ENCODE data around the gene DPYD. TPM values are rescaled to one million over a fixed set of nuclear protein-coding genes. Genes with fewer than 3 reads are reported as not detected.

DPYD gene
- total and polyA plus RNA-seq, 7 donors, result 6.0 to 56.1 (median 40.2) TPM

- Histone ChIP-seq H3K4me1 (peaks cover 0 to 17% (median 15%) of the 10 kb centered on the region in 4 donors), H3K27ac (no peak overlapping the region), H3K4me3 (no peak overlapping the region), H3K36me3 (no peaks in the 10 kb centered on the region), H3K9me3 (no peaks in the 10 kb centered on the region), H3K27me3 (no peaks in the 10 kb centered on the region)
- DNase-seq, result no peak
- intact Hi-C loops (cut with DNase I), result no loop called here
- WGBS, 2 donors, result 78 to 79% methylated on average over 1 of the region's 1 CpG
- TF ChIP-seq POLR2AphosphoS5 (IDR thresholded peaks at IDR 0.05) (no peak), CTCF (IDR thresholded peaks at IDR 0.05) (no peak), POLR2A (IDR thresholded peaks at IDR 0.05) (no peak), EP300 (IDR thresholded peaks at IDR 0.05) (no peak)
These were observed 162.2 kb downstream of the DPYD start for GRCh38 chr1:97758541-97759057.

DNA sequence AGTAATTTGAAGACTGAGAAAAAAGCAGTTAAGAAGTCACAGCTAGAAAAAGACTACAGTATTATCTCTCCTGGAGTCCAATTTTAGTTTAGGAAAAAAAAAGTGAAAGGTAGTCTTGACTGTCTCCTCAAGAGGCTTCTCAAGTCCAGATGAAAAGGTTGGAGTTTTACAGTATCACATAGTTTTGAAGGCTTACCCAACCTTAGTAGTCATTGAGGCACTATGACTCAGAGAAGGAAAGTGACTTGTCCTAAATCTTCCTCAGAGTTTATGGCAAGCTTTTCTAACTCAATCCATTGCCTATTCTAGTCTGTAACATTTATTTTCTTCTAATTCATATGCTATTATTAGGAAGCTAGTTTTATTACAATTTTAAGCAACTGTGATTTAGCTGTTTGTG is 174.9 kb downstream of the DPYD start:
- intact Hi-C loops (cut with DNase I), result no loop called here
- no peaks in the 10 kb centered on the region for H3K27me3 ChIP-seq
- no peak for TF ChIP-seq POLR2A (IDR thresholded peaks at IDR 0.05)
- TF ChIP-seq POLR2AphosphoS5 (IDR thresholded peaks at IDR 0.05), result no peak
- no peak for TF ChIP-seq EP300 (IDR thresholded peaks at IDR 0.05)
- no peak for TF ChIP-seq CTCF (IDR thresholded peaks at IDR 0.05)
- no peaks in the 10 kb centered on the region for H3K9me3 ChIP-seq
- no peaks in the 10 kb centered on the region for H3K4me1 ChIP-seq
- no peak overlapping the region for H3K27ac ChIP-seq
- H3K36me3 ChIP-seq, result no peaks in the 10 kb centered on the region
- DNase-seq, result no peak
- H3K4me3 ChIP-seq, result no peak overlapping the region

DNA sequence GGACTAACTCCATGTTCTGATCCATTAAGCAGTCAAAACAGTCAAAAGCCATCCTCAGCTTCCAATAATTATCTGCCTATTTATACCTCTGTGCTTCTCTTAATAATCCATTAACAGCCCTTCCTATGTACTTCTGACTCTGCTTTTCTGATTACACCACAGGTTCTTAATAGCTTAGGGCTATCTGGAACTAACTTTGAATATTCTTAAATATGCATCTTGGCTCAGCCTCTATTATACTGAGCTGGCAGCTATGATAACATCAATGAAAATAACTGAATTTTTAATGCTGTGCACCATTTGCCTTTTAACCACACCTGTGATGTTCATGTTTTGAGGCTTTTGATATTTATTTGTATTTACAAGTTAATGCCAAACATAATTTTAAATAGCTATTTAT is 175.9 kb downstream of the DPYD start:
- intact Hi-C loops (cut with DNase I), result no loop called here
- H3K27me3 ChIP-seq, result no peaks in the 10 kb centered on the region
- no peak overlapping the region for H3K27ac ChIP-seq
- no peak for DNase-seq
- no peak overlapping the region for H3K4me3 ChIP-seq
- H3K9me3 ChIP-seq, result no peaks in the 10 kb centered on the region
- TF ChIP-seq EP300 (IDR thresholded peaks at IDR 0.05) (no peak), POLR2A (IDR thresholded peaks at IDR 0.05) (no peak), POLR2AphosphoS5 (IDR thresholded peaks at IDR 0.05) (no peak), CTCF (IDR thresholded peaks at IDR 0.05) (no peak)
- H3K36me3 ChIP-seq, result no peaks in the 10 kb centered on the region
- no peaks in the 10 kb centered on the region for H3K4me1 ChIP-seq

DNA sequence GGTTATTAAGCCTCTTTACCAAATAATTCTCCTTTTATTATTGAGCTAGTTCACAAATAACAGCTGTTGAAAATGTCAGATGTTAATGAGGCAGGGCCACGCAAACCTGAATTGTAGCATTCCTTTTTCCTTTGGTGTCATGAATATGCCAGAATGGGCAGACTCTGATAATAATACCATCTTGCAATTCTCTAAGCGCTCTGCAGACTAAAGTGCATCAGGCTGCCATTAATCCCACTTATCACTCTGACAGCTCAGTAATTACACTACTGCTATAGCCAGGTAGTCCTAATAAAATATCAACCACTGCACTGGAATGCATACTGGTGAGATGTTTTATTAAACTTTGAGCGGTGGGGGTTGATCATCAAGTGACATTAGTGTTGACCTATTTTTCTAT is 177.7 kb downstream of the DPYD start:
- H3K36me3 ChIP-seq, result no peaks in the 10 kb centered on the region
- WGBS, 2 donors, result 95 to 96% methylated on average over 3 of the region's 3 CpGs

More for the DNA sequence above, 177.7 kb downstream of the DPYD start:
- Histone ChIP-seq H3K27ac (no peak overlapping the region), H3K4me3 (no peak overlapping the region), H3K4me1 (no peaks in the 10 kb centered on the region), H3K27me3 (no peaks in the 10 kb centered on the region), H3K9me3 (no peaks in the 10 kb centered on the region)
- TF ChIP-seq CTCF (IDR thresholded peaks at IDR 0.05) (no peak), POLR2A (IDR thresholded peaks at IDR 0.05) (no peak), EP300 (IDR thresholded peaks at IDR 0.05) (no peak), POLR2AphosphoS5 (IDR thresholded peaks at IDR 0.05) (no peak)
- no peak for DNase-seq
- intact Hi-C loops (cut with DNase I), result no loop called here

All from sigmoid colon (tissue), 7 donors.